ENCODE data around the gene CCNE1.

GRCh38 chr19:29812080-29812880 is 489 bp downstream of the CCNE1 start:
- no peak for TF ChIP-seq CTCF (conservative IDR thresholded peaks at IDR 0.05; ENCODE audit: low read depth in 2 of 2)
- TF ChIP-seq CREB1 (CRISPR knock-in tag; IDR thresholded peaks at IDR 0.05; ENCODE audit: low read depth): no peak
- no peak for TF ChIP-seq ZNF114 (CRISPR knock-in tag; IDR thresholded peaks at IDR 0.05)
